ENCODE results near the gene NUCKS1. TPM values are rescaled to one million over a fixed set of nuclear protein-coding genes. Genes with fewer than 3 reads are reported as not detected.

Gene NUCKS1
- total RNA-seq, 1 experiment from 2014 or later: 101 TPM

DNA sequence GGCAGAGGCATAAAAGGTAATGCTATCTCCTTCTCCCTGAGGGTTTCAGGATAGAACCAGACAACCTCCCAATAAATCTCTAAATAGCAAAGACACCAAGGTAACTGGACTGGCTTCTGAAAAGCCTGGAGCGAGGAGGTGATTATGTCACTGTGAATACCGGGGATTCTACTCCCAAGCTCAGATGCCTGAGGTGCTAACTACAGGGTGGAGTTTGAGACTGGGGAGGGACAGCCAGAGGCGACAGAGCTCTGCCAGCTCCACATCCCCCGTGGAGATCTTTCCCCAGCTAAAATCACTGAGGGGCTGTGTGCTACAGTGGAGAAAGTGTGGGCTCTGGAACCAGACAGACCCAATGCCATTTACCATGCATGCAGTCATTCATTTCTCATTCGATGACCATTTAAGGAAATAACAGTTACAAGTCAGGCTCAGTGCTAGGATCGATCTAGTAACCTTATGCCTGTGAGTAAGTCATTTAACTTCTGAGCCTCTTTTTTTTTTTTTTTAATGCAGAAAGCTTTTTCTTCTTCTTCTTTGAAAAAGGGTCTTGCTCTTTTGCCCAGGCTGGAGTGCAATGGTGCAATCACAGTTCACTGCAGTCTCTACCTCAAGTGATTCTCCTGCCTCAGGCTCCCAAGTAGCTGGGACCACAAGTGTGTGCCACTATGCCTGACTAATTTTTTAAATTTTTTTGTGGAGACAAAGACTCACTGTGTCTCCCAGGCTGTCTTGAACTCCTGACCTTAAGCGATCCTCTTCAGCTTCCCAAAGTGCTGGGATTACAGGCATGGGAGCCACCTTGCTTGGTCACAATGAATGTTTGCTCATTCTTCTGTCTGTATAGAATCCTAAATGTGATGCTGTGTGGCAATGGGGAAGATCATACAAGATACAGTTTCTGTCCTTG lies 61.6 kb downstream of the NUCKS1 start:
- intact Hi-C loops (cut with micrococcal nuclease): no loop called here
- H3K9me3 ChIP-seq (ENCODE audit: low read length): no peaks in the 10 kb centered on the region
- no TSS peak for BruUV-seq (replicated peaks)
- no peak overlapping the region for H2AFZ ChIP-seq (ENCODE audit: low read length)
- DNase-seq (no peak), ATAC-seq (no peak)
- no peaks in the 10 kb centered on the region for H3K4me1 ChIP-seq (ENCODE audit: insufficient read depth, low read length)
- no peaks in the 10 kb centered on the region for H3F3A ChIP-seq (ENCODE audit: low read length, unreplicated experiment)
- no peak overlapping the region for H3K4me2 ChIP-seq (ENCODE audit: low read length)
- no peak overlapping the region for H3K4me3 ChIP-seq (ENCODE audit: low read length)
- no peaks in the 10 kb centered on the region for H3K36me3 ChIP-seq (ENCODE audit: low read depth, low read length)
- H3K79me2 ChIP-seq (ENCODE audit: low read length): no peaks in the 10 kb centered on the region
- no peaks in the 10 kb centered on the region for H4K20me1 ChIP-seq (ENCODE audit: low read length)
- H3K9ac ChIP-seq (ENCODE audit: low read length): no peak overlapping the region
- no peak for TF ChIP-seq EZH2phosphoT487 (IDR thresholded peaks at IDR 0.05; ENCODE audit: borderline replicate concordance, low read length)
- TF ChIP-seq EZH2 (IDR thresholded peaks at IDR 0.05; ENCODE audit: low read length, unreplicated experiment): no peak
- TF ChIP-seq, protein P1, sequence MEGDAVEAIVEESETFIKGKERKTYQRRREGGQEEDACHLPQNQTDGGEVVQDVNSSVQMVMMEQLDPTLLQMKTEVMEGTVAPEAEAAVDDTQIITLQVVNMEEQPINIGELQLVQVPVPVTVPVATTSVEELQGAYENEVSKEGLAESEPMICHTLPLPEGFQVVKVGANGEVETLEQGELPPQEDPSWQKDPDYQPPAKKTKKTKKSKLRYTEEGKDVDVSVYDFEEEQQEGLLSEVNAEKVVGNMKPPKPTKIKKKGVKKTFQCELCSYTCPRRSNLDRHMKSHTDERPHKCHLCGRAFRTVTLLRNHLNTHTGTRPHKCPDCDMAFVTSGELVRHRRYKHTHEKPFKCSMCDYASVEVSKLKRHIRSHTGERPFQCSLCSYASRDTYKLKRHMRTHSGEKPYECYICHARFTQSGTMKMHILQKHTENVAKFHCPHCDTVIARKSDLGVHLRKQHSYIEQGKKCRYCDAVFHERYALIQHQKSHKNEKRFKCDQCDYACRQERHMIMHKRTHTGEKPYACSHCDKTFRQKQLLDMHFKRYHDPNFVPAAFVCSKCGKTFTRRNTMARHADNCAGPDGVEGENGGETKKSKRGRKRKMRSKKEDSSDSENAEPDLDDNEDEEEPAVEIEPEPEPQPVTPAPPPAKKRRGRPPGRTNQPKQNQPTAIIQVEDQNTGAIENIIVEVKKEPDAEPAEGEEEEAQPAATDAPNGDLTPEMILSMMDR (conservative IDR thresholded peaks at IDR 0.05; ENCODE audit: low read depth, low read length): no peak
- no peaks in the 10 kb centered on the region for H3K9me2 ChIP-seq (replicated peaks; ENCODE audit: low read length)
- CTCF ChIA-PET: no interaction called here
- POLR2A ChIA-PET (ENCODE audit: unreplicated experiment): no interaction called here
- no peak overlapping the region for H3K27ac ChIP-seq (ENCODE audit: low read length)
- H3K27me3 ChIP-seq (ENCODE audit: low read length): no peaks in the 10 kb centered on the region

DNA sequence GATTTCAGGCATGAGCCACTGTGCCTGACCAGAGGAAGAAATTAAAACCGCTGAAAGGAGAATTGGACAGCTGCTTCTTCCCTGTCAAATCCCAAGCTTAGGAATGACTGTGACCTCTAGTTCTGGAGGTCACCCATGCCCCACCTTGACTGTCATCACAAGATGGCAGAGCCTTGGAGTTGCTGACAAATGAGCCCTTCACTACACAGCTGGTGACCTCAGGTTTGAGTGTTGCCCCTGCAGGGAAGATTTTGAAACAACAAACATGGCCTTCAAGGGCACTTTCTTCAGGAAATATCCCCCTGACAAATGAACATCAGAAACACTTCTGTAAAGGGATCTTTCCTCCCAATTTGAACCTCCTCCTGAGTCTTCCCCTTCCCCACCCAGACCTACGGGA lies 62.7 kb downstream of the NUCKS1 start:
- Histone ChIP-seq H4K20me1 (ENCODE audit: low read length) (no peaks in the 10 kb centered on the region), H3K36me3 (ENCODE audit: low read depth, low read length) (no peaks in the 10 kb centered on the region), H3K9ac (ENCODE audit: low read length) (no peak overlapping the region), H3K9me2 (replicated peaks; ENCODE audit: low read length) (no peaks in the 10 kb centered on the region), H3K4me2 (ENCODE audit: low read length) (no peak overlapping the region), H3K4me3 (ENCODE audit: low read length) (no peak overlapping the region), H2AFZ (ENCODE audit: low read length) (no peak overlapping the region), H3K79me2 (ENCODE audit: low read length) (no peaks in the 10 kb centered on the region), H3K9me3 (ENCODE audit: low read length) (no peaks in the 10 kb centered on the region), H3K4me1 (ENCODE audit: insufficient read depth, low read length) (no peaks in the 10 kb centered on the region), H3F3A (ENCODE audit: low read length, unreplicated experiment) (no peaks in the 10 kb centered on the region), H3K27me3 (ENCODE audit: low read length) (no peaks in the 10 kb centered on the region), H3K27ac (ENCODE audit: low read length) (no peak overlapping the region)
- TF ChIP-seq, protein P1 (conservative IDR thresholded peaks at IDR 0.05; ENCODE audit: low read depth, low read length): no peak
- TF ChIP-seq EZH2 (IDR thresholded peaks at IDR 0.05; ENCODE audit: low read length, unreplicated experiment) (no peak), EZH2phosphoT487 (IDR thresholded peaks at IDR 0.05; ENCODE audit: borderline replicate concordance, low read length) (no peak)
- DNase-seq (no peak), ATAC-seq (no peak)
- BruUV-seq (replicated peaks): no TSS peak
- intact Hi-C loops (cut with micrococcal nuclease): no loop called here
- ChIA-PET CTCF (no interaction called here), POLR2A (ENCODE audit: unreplicated experiment) (no interaction called here)

DNA sequence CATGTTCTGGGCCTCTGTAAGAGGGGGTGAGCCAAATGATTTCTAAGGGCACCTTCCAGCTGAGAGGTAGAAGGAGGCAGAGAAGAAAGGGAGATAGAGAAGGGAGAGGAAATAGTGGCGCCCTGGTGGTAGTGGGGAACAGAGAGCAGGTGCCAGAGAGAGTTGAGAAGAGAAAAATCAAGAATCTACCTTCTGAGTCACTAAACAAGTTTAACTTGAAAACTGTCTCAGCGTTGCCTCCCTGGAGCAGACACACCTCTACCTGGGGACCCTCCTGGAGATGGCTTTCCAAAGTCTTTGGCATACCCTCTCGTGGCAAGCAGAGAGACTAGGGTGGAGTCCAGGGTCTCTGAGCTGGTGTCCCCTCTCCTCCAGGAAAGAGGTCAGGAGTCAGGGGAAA lies 68.6 kb downstream of the NUCKS1 start:
- Histone ChIP-seq H3K27me3 (ENCODE audit: low read length) (no peaks in the 10 kb centered on the region), H3K79me2 (ENCODE audit: low read length) (peaks cover 32% of the 10 kb centered on the region), H3K4me2 (ENCODE audit: low read length) (peak overlapping the region; percentile 83), H3K9ac (ENCODE audit: low read length) (no peak overlapping the region), H3K4me3 (ENCODE audit: low read length) (no peak overlapping the region), H3K9me3 (ENCODE audit: low read length) (no peaks in the 10 kb centered on the region), H3K9me2 (replicated peaks; ENCODE audit: low read length) (no peaks in the 10 kb centered on the region), H2AFZ (ENCODE audit: low read length) (no peak overlapping the region), H4K20me1 (ENCODE audit: low read length) (no peaks in the 10 kb centered on the region), H3K36me3 (ENCODE audit: low read depth, low read length) (no peaks in the 10 kb centered on the region), H3F3A (ENCODE audit: low read length, unreplicated experiment) (no peaks in the 10 kb centered on the region), H3K27ac (ENCODE audit: low read length) (no peak overlapping the region), H3K4me1 (ENCODE audit: insufficient read depth, low read length) (peaks cover 27% of the 10 kb centered on the region)
- POLR2A ChIA-PET (ENCODE audit: unreplicated experiment): no interaction called here
- ATAC-seq (no peak), DNase-seq (peak; percentile 67)
- CTCF ChIA-PET: interaction anchor here (1.0 kb wide), 1 partner anchor 156 kb away, joined by 4 read pairs; no protein-coding TSS in a partner anchor
- intact Hi-C loops (cut with micrococcal nuclease): loop anchor here (1.0 to 2.0 kb wide), 3 partner anchors 17 to 30 kb away; no protein-coding TSS in a partner anchor
- no peak for TF ChIP-seq EZH2 (IDR thresholded peaks at IDR 0.05; ENCODE audit: low read length, unreplicated experiment)
- no peak for TF ChIP-seq EZH2phosphoT487 (IDR thresholded peaks at IDR 0.05; ENCODE audit: borderline replicate concordance, low read length)
- TF ChIP-seq, protein P1 (conservative IDR thresholded peaks at IDR 0.05; ENCODE audit: low read depth, low read length): peak; percentile 19; the same call in 1 of the 2 replicates
- no TSS peak for BruUV-seq (replicated peaks)

Measured in PC-3 (cell line).